HCT116 (cell line): ENCODE measurements around the gene PRR5L. TPM values are rescaled to one million over a fixed set of nuclear protein-coding genes. Genes with fewer than 3 reads are reported as not detected.

ENCODE experiments used
- ATAC-seq: fragments of 200-7000 bp; cut with Tn5 transposase; 2 replicates; pipeline ENCODE4 v1.9.1; 2020; ENCODE audit warnings: mild to moderate bottlenecking, moderate library complexity
- BruUV-seq: library from RNA; stranded (reverse); fragments of 400-500 nt; replicated peaks from 2 replicates; lab custom pipeline; 2021; lab: Mats Ljungman, UMichigan
- CTCF ChIA-PET: fragments of 300-600 bp; sonication (Branson Sonifier 250); formaldehyde crosslinking; loops from one replicate; lab custom pipeline; 2021; ENCODE audit warnings: antibody characterized with exemption; lab: Charles Lee
- POLR2A ChIA-PET: fragments of 300-600, 350-600 bp; sonication (Branson Sonifier 250); formaldehyde crosslinking; loops from one replicate; lab custom pipeline; 2021; ENCODE audit warnings: antibody characterized with exemption; lab: Charles Lee
- RAD21 ChIA-PET, 2 experiments: fragments of 300-600 bp; sonication (Branson Sonifier 250); formaldehyde crosslinking; loops; one replicate each; lab custom pipeline; 2023; ENCODE audit warnings: low total read pairs in 2 of 2; ENCODE audit not compliant: uncharacterized antibody in 2 of 2, unreplicated experiment in 2 of 2, low non-redundant PET in 1 of 2; lab: Charles Lee
- DNase-seq: peaks from one replicate; pipeline ENCODE4 v3.0.0-alpha.2; 2010; ENCODE audit warnings: low read depth, low spot score
- H2AFZ ChIP-seq: fragments of 200-600 bp; shearing (Covaris generic), sonication (generic); 2 replicates; pipeline ENCODE4 v1.6.1; 2017; ENCODE audit warnings: low read depth, mixed run types, mixed read lengths, antibody characterized with exemption, low read length; ENCODE audit not compliant: poor library complexity, severe bottlenecking
- H3K27ac ChIP-seq: 2 replicates; pipeline ENCODE4 v1.5.1; 2012; ENCODE audit warnings: low read depth, low read length
- H3K27me3 ChIP-seq: fragments of 200-600 bp; sonication (generic); 2 replicates; pipeline ENCODE4 v1.6.1; 2016; ENCODE audit warnings: mixed run types, low read length, mixed read lengths; ENCODE audit not compliant: insufficient read depth
- H3K36me3 ChIP-seq, 2 experiments: fragments of 200-500 bp in 1 of 2; fragments of 200-600 bp in 1 of 2; sonication (Bioruptor generic) in 1 of 2; sonication (generic) in 1 of 2; 2 replicates each; pipeline versions ENCODE4 v1.5.1 to v1.6.1; 2014 to 2016; ENCODE audit warnings: low read length in 2 of 2, inconsistent platforms in 1 of 2, mixed read lengths in 1 of 2, mixed run types in 1 of 2; ENCODE audit not compliant: insufficient read depth in 2 of 2, control insufficient read depth in 1 of 2
- H3K4me1 ChIP-seq, 2 experiments: fragments of 200-600 bp in 1 of 2; sonication (generic) in 1 of 2; 2 replicates each; pipeline versions ENCODE4 v1.5.1 to v1.6.1; 2012 to 2017; ENCODE audit warnings: low read length in 2 of 2, inconsistent platforms in 1 of 2, mild to moderate bottlenecking in 1 of 2, mixed read lengths in 1 of 2, mixed run types in 1 of 2, moderate library complexity in 1 of 2; ENCODE audit not compliant: insufficient read depth in 2 of 2, control insufficient read depth in 1 of 2
- H3K4me2 ChIP-seq: fragments of 200-600 bp; sonication (generic); 2 replicates; pipeline ENCODE4 v1.6.1; 2017; ENCODE audit warnings: mixed run types, low read length, mixed read lengths
- H3K4me3 ChIP-seq, 2 experiments: fragments of 200-600 bp in 1 of 2; sonication (generic) in 1 of 2; replicated peaks in 1 of 2; 2 replicates each; pipeline ENCODE4 v1.5.1; 2011 to 2016; ENCODE audit warnings: low read length in 2 of 2, control low read depth in 1 of 2, low read depth in 1 of 2, mild to moderate bottlenecking in 1 of 2, mixed read lengths in 1 of 2, mixed run types in 1 of 2
- H3K79me2 ChIP-seq: fragments of 200-600 bp; sonication (generic); 2 replicates; pipeline ENCODE4 v1.6.1; 2017; ENCODE audit warnings: mild to moderate bottlenecking, mixed run types, low read length, moderate library complexity, mixed read lengths; ENCODE audit not compliant: insufficient read depth
- H3K9ac ChIP-seq: fragments of 200-600 bp; sonication (generic); 2 replicates; pipeline ENCODE4 v1.6.1; 2016; ENCODE audit warnings: low read length, mixed read lengths
- H3K9me2 ChIP-seq: fragments of 200-600 bp; sonication (generic), shearing (Covaris generic); 2 replicates; pipeline ENCODE4 v1.6.1; 2017; ENCODE audit warnings: mixed run types, mild to moderate bottlenecking, moderate library complexity; ENCODE audit not compliant: insufficient read depth
- H3K9me3 ChIP-seq, 2 experiments: fragments of 200-500 bp in 1 of 2; fragments of 200-600 bp in 1 of 2; sonication (Bioruptor generic) in 1 of 2; sonication (generic) in 1 of 2; 2 replicates each; pipeline ENCODE4 v1.6.1; 2014 to 2017; ENCODE audit warnings: low read length in 2 of 2, mixed read lengths in 2 of 2, inconsistent platforms in 1 of 2, low read depth in 1 of 2, mild to moderate bottlenecking in 1 of 2, mixed run types in 1 of 2, moderate library complexity in 1 of 2; ENCODE audit not compliant: control insufficient read depth in 1 of 2, insufficient read depth in 1 of 2
- H4K20me1 ChIP-seq: fragments of 200-600 bp; sonication (generic), shearing (Covaris generic); 2 replicates; pipeline ENCODE4 v1.6.1; 2017; ENCODE audit warnings: mixed run types, mild to moderate bottlenecking, moderate library complexity; ENCODE audit not compliant: insufficient read depth
- ATF3 ChIP-seq: IDR thresholded peaks from 2 replicates; pipeline ENCODE4 v1.6.1; 2012
- CTCF ChIP-seq, 3 experiments: fragments of 200-600 bp in 1 of 3; sonication (generic) in 1 of 3; IDR thresholded peaks in 2 of 3; conservative IDR thresholded peaks in 1 of 3; 2 replicates each; pipeline ENCODE4 v1.5.1; 2012 to 2017; ENCODE audit warnings: low read depth in 2 of 3, low read length in 2 of 3, antibody characterized with exemption in 1 of 3, borderline replicate concordance in 1 of 3, control low read depth in 1 of 3, mild to moderate bottlenecking in 1 of 3, mixed read lengths in 1 of 3, mixed run types in 1 of 3, moderate library complexity in 1 of 3; ENCODE audit not compliant: insufficient read depth in 1 of 3
- EGR1 ChIP-seq: IDR thresholded peaks from 2 replicates; pipeline ENCODE4 v1.6.1; 2012; ENCODE audit warnings: low read depth
- ELF1 ChIP-seq: IDR thresholded peaks from 2 replicates; pipeline ENCODE4 v1.6.1; 2012; ENCODE audit warnings: low read depth, borderline replicate concordance
- EZH2 ChIP-seq: fragments of 200-600 bp; sonication (generic); IDR thresholded peaks from 2 replicates; pipeline ENCODE4 v1.6.1; 2017; ENCODE audit warnings: antibody characterized with exemption, mixed run types
- EZH2phosphoT487 ChIP-seq: fragments of 200-600 bp; IDR thresholded peaks from 2 replicates; pipeline ENCODE4 v1.6.1; 2018; ENCODE audit warnings: antibody characterized with exemption, borderline replicate concordance
- JUND ChIP-seq: IDR thresholded peaks from 2 replicates; pipeline ENCODE4 v1.6.1; 2012
- MAX ChIP-seq: IDR thresholded peaks from 2 replicates; pipeline ENCODE4 v1.6.1; 2012
- REST ChIP-seq: IDR thresholded peaks from 2 replicates; pipeline ENCODE4 v1.6.1; 2012; ENCODE audit warnings: low read depth
- SP1 ChIP-seq: IDR thresholded peaks from 2 replicates; pipeline ENCODE4 v1.6.1; 2012; ENCODE audit warnings: low read depth
- TCF7L2 ChIP-seq: IDR thresholded peaks from 2 replicates; pipeline ENCODE4 v1.7.0; 2011; ENCODE audit warnings: borderline replicate concordance, inconsistent platforms; ENCODE audit not compliant: insufficient read depth, insufficient read length; ENCODE audit errors: extremely low read depth
- ZFX ChIP-seq: fragments of 450-650 bp; IDR thresholded peaks from 2 replicates; pipeline ENCODE4 v1.6.1; 2017
- intact Hi-C: fragments of 100-400 bp; cut with micrococcal nuclease; formaldehyde crosslinking; loops from 2 replicates; pipeline ENCODE4 v1.10.0; 2022
- total RNA-seq: library from RNA; stranded (reverse); gene quantifications from one replicate; pipeline ENCODE4 v1.2.1, GENCODE V29; 2021; ENCODE audit not compliant: unreplicated experiment

The PRR5L gene
- total RNA-seq, 1 experiment from 2014 or later = 0.47 TPM

GRCh38 chr11:36456156-36456555, 160.1 kb downstream of the PRR5L start:
- TF ChIP-seq MAX (no peak), ELF1 (no peak), CTCF (IDR thresholded peaks at IDR 0.05 in 2 of 3, conservative IDR thresholded peaks at IDR 0.05 in 1 of 3; ENCODE audit: borderline replicate concordance in 1 of 3, insufficient read depth in 1 of 3, low read depth in 2 of 3, low read length in 2 of 3) (no peak), EZH2 (no peak), REST (no peak), EZH2phosphoT487 (no peak), SP1 (no peak), ZFX (no peak), TCF7L2 (no peak), JUND (no peak), ATF3 (no peak), EGR1 (no peak)
- TF ChIP-seq, all 23 proteins: peak for 0
- CTCF ChIA-PET = no interaction called here
- RAD21 ChIA-PET = no interaction called here
- ATAC-seq (peak; percentile 15; the same call in 1 of the 2 replicates), DNase-seq (no peak)
- H3K9me2 ChIP-seq = no peaks in the 10 kb centered on the region
- no peak overlapping the region for H2AFZ ChIP-seq
- H3K79me2 ChIP-seq = no peaks in the 10 kb centered on the region
- no peaks in the 10 kb centered on the region for H3K9me3 ChIP-seq
- H3K4me2 ChIP-seq = peak overlapping the region; percentile 23; the same call in 1 of the 2 replicates
- BruUV-seq = no TSS peak
- H3K27ac ChIP-seq = no peak overlapping the region
- H4K20me1 ChIP-seq = no peaks in the 10 kb centered on the region
- 0 out of 2 replicates have a peak, but pooled peaks cover 4% of the 10 kb centered on the region for H3K27me3 ChIP-seq
- POLR2A ChIA-PET = no interaction called here
- H3K9ac ChIP-seq = no peak overlapping the region
- H3K4me1 ChIP-seq = peaks cover 2 to 11% of the 10 kb centered on the region in 2 experiments; a peak in 1 of 4 replicates
- no peak overlapping the region for H3K4me3 ChIP-seq
- no peaks in the 10 kb centered on the region for H3K36me3 ChIP-seq
- intact Hi-C loops = no loop called here
